ENCODE results near the gene KCNQ1. TPM values are rescaled to one million over a fixed set of nuclear protein-coding genes. Genes with fewer than 3 reads are reported as not detected.
A peak's percentile ranks its signal among the peaks of the same experiment; 100 is the strongest.

KCNQ1 gene
- total RNA-seq, 1 donor: 1.1 TPM

DNA sequence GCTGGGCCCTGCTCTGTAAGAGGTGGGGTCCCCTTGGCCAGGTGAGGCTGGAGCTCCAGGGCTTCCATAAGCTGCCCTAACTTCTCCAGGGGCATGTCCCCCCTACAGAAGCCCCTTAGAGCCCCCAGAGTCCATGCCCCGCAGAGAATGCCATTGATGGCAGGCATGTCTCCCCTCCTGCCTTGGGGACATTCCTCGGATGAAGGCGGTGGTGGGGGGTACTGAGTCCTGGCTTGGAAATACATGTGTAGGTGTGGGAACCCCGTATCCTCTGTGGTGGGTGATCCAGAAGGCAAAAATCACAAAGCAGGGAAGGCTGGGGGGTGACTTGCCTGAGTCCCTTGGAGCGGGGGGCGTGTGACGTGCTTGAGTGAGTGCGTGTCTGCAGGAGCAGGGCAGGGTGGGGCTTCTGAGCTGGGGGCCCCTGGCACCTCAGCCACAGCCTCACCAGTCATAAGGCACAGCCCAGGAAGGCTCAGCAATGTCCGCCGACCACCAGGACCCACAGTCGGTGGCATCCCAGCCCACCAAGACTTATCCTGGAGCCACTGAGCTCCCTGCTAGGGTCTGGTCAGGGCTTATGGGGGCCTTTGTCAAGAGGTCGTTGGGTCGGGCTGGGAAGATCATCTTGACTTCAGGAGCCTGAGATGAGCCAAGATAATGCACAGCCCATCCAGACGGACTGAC is 324.7 kb downstream of the KCNQ1 start:
- no peak for DNase-seq (ENCODE audit: low read depth in 2 of 3, low spot score in 2 of 3)

DNA sequence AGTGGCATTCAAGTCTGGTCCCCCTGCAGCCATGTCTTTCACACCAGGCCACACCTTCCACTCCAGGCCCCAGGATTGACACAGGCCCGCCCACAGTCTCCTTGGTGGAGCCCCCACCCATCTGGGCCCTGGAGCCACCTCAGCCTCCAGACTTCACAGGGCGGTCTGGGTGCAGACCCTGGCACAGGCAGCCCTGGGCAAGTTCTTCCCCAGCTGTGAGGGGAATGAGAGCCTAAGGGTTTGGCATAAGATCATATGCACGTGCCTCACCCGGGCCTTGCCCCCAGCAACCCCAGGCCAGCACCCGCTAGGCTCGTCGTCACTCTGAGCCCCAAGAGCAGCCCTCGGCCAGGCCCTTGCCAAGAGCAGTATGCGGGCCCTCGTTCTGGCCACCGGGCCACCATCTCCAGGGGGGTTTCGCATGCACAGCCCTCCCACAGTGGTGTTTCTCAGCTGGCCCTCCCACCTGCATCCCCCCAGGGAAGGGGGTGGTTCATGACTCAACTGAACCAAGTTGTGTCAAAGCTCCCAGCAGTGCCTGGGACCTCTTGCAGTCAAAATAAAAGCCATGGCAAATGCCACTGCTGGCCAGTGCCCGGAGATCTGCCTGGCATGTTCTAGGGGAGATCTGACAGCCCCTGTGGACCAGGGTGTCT is 325.4 kb downstream of the KCNQ1 start:
- DNase-seq (ENCODE audit: low read depth in 2 of 3, low spot score in 2 of 3): no peak

DNA sequence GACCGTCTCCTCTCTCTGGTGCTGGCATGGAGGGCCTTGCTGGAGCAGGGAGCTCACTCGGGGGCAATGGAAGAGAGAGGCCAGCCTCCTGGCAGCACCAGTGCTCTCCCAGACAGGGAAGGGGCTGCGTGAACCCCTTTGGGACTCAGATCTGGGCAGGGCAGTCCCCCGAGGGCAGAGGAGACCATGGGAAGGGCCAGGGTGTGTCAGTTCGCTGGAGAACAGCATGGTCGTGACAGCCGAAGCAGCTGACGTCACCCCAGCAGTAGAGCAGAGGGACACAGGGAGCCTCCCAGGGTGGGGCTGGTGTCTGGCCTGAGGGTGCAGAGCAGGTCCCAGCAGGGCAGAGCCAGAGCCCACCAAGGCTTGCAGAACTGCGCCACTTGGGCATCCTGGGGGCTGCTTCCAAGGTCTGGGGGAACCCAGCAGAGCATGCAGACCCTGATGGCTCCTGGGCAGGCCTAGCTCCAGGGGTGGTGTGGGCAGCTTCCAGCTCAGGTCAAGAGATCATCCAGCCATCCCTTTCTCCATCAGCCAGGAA is 326.0 kb downstream of the KCNQ1 start:
- no peak for DNase-seq (ENCODE audit: low read depth in 2 of 3, low spot score in 2 of 3)

DNA sequence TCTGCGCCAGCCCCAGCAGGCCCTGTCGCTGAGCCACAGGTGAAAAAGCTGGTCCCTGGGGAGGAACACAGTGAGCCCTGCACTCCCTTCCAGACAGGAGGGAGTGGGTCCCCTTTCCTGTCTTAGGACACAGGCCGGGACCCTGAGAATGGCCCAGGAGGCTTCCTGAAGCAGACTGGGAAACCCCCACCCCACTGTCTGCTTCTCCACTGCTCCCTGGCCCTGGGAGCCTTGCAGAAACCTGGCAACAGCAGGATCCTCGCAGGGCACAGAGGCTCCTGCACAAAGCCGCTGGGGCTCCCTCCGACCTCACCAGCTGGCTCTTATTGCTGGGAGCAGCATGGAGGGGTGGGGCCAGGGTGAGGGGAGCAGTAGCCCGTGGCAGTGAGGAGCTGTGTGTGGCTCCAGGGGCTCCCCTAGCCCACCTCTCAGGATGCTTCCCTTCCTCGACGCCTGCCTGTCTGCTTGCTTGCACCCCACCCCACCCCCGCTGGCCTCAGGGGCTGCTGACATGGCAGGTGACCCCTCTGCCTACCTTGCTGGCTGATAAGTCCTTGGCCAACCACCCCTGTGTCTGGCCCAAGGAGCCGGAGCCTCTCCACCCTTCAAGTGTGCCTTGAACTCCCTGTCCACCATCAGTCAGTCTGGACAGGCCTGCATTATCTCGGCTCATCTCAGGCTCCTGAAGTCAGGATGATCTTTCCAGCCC is 327.1 kb downstream of the KCNQ1 start:
- no peak for DNase-seq (ENCODE audit: low read depth in 2 of 3, low spot score in 2 of 3)

GRCh38 chr11:2772544-2773031 is 327.8 kb downstream of the KCNQ1 start:
- DNase-seq (ENCODE audit: low read depth in 2 of 3, low spot score in 2 of 3): peak in 2 of 3 donors; percentile 72 to 83

DNA sequence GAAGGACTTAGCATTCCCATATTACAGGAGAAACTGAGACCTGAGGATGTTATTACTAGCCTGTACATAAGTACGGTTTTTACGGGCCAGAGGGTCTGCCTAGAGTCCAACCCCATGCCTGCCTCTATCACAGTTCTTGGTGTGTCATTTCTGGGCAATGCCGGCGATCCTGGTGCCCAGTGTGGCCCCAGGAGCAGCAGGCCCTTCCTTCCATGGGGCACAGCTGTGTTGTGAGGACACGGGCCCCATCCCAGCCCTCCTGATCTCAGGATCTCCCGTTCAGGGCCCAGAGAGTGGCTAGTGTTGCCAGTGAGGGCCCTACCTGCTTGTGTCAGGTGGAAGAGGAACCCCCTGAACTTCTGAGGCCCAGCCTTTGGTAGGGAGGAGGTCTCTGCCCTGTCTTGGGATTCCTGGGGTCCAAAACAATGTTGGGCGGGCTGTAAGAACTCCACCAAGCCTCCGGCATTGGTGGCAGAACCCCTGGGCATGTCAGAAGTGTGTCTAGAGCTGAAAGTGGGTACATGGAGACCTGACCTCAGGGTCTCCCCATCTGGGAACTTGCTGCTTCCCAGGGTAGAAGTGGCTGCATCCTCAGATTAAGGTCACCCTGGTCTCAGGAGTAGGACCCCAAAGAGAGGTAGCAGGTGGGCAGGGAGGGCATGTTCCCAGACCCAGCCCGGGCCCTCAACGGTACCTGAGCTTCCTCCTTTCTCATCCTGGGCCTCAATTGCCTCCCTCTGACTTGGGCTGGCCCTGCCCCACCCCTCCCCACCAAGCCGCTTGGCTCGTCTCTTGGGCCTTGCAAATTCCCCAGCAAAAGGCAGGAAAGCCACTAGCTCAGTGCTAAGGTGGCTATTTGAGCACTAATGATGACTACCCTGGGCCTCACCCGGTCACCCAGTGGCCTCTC is 329.6 kb downstream of the KCNQ1 start:
- no peak for DNase-seq (ENCODE audit: low read depth in 2 of 3, low spot score in 2 of 3)

- peak in 1 of 3 donors; percentile 41 for DNase-seq (ENCODE audit: low read depth in 2 of 3, low spot score in 2 of 3)
These were observed 330.3 kb downstream of the KCNQ1 start for GRCh38 chr11:2775083-2775625.

DNA sequence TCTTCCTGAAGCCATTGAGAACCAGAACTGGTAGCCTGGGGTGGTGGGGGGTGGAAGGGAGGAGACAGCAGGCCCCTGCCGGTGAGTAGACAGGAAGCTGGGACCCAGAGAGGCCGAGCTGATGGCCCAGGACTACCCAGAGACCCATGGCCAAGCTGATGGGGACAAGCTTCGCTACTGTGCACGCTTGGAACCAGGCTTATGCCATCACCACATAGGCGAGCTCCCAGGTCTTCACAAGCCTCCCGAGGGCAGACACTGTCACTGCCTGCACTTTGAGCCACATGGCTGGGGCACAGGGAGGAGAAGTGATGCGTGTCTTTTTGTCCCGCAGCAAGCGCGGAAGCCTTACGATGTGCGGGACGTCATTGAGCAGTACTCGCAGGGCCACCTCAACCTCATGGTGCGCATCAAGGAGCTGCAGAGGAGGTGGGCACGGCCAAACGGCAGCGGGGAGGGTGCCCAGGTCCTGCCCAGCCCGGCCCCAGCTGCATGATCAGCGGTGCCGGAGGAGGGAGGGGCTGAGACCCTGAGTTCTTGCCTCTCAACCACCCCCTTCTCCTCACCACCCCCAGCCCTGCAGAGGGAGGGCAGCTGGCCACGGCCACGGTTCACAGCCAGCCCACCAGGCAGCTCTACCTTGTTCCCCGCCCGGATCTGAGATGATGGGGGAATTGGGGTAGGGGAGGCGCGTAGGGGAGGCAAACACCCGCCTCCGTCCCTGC is 331.0 kb downstream of the KCNQ1 start:
- no peak for DNase-seq (ENCODE audit: low read depth in 2 of 3, low spot score in 2 of 3)

DNA sequence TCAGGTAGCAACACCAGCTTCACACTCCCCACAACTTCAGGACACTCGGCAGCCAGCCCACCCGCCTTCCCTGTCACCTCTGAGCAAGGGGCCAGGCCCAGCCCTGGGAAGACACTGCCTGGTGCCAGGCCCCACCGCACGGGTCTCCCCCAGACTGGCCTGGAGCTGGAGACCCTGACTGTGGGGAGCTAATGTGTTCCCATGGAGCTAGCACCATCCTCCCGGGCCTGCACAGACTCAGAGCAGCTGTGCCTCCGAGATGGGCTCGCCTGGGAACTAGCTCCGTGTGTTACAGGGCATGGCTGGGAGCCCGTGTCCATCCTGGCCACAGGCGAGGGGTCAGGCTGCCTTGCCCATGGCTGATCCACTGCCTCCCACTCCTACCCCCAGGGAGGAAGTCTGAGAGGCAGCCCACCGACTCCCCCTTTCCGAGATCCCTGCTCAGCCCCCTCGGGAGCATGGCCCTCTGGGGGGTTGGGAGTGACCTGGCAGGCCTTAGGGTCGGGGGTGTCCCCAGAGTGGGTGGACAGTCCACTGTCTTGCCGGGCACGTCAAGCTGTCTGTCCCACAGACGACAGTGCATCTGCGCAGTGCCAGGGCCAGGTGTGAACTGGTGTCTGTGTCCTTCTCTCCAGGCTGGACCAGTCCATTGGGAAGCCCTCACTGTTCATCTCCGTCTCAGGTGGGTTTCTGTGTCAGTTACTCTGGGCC is 331.7 kb downstream of the KCNQ1 start:
- DNase-seq (ENCODE audit: low read depth in 2 of 3, low spot score in 2 of 3): no peak

DNA sequence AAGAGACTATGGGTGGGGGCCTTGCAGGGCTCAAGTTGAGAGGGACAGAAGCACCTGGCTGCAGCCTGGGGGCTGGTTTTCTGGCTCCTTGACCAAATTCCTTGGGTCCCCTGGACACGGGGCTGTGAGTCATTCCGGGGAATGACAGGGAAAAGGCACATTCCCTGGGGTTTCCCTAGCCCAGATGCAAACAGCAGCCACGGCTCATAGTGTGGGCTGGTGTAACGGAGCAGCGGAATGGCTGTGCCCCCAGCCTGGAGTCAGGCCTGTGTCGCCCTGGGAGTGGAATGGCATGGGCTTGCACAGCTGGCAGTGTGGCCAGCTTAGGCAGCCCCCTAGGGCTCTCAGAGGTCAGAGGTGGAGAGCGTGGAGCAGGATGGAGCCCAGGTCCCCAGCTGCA is 332.6 kb downstream of the KCNQ1 start:
- DNase-seq (ENCODE audit: low read depth in 2 of 3, low spot score in 2 of 3): no peak

DNA sequence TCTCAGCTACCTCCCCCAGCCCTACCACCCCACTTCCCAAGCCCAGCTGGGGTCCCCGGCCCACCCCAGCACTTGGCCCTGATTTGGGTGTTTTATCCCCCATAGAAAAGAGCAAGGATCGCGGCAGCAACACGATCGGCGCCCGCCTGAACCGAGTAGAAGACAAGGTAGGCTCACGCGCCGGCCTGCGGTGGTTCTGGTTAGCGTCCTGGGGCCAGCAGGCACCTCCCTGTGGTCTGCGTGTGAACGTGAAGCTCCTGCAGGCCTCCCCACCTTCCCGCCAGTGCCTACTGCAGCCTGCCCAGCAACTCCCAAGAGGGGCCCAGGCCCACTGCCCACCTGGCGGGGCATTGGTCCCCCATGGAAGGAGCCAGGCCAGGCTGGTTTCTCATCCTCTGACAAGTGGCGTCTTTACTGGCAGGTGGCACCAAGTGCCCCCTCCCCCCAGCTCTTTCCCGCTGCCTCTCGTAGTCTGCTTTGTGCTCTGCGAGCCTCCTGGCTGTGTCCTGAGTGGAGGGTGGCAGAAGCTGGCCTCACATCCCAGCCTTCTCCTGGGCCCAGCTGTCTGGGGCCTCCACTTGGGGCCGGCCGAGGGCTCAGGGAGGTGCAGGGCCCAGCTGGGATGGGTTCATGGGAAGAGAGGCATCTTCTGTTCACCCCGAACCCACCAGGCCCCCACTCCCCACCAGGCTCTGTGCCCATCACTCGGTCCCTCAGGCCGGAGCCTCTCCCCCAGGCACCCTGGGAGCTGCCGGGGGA is 333.2 kb downstream of the KCNQ1 start:
- peak in 2 of 3 donors; percentile 61 to 68 for DNase-seq (ENCODE audit: low read depth in 2 of 3, low spot score in 2 of 3)

- DNase-seq (ENCODE audit: low read depth in 2 of 3, low spot score in 2 of 3): peak in 2 of 3 donors; percentile 91 to 96
These were observed 334.1 kb downstream of the KCNQ1 start for GRCh38 chr11:2778630-2779498.

GRCh38 chr11:2779499-2779980 is 334.7 kb downstream of the KCNQ1 start:
- DNase-seq (ENCODE audit: low read depth in 2 of 3, low spot score in 2 of 3): no peak

DNA sequence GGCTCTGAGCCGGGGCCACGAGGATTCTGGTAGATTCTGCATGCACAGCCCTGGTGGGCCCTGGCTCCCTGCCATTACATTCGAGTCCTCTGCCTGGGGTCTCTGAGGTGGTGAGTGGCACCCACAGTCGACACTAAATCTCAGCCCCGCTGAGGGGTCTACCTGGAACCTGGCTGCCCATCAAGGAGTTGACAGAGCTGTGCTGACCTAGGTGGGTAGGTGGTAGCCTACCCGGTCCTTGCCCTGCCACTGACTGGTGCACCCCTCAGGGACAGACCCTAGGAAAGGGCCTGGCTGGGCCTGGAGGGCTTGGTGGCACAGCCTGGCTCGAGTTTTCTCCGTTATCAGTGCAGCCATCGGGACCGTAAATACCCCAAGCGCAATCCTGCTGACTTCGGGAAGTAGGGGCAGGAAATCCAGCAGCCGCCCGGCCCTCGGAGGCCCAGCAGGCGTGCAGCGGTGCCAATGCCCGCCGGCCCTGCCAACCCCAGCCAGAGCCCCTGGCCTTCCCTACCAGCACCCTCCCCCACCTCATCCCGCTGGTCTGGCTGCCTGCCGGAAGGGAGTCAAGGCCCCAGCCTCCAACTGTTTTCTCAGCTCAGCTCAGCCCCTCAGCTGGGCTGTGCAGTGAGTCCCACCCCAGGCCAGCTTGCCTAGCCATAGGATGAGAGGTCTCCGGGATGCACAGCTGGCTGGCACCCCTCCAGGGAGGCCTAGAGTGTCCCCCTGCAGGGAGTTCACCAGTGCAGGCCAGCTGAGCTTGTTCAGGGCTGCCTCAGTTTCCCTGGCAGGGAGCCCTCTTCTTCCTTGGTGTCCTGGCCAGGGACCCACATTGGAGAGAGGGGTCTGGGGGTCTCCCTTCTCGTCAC is 335.4 kb downstream of the KCNQ1 start:
- no peak for DNase-seq (ENCODE audit: low read depth in 2 of 3, low spot score in 2 of 3)

GRCh38 chr11:2780850-2781407 is 336.1 kb downstream of the KCNQ1 start:
- DNase-seq (ENCODE audit: low read depth in 2 of 3, low spot score in 2 of 3): no peak
